OCI-LY3 (cell line): ENCODE results near the gene KLHDC1.

ENCODE experiments used
- EZH2phosphoT487 ChIP-seq: fragments of 200-600 bp; shearing (Covaris generic); IDR thresholded peaks from 2 replicates; pipeline ENCODE4 v1.6.1; 2018; ENCODE audit warnings: antibody characterized with exemption, mixed run types, low read depth
- TF ChIP-seq, protein P1 (sequence below): fragments of 200-600, 300-600 bp; sonication (generic); IDR thresholded peaks from 2 replicates; pipeline ENCODE4 v1.5.1; 2014; ENCODE audit warnings: antibody characterized with exemption, low read length, low read depth

- TF ChIP-seq, protein P1, sequence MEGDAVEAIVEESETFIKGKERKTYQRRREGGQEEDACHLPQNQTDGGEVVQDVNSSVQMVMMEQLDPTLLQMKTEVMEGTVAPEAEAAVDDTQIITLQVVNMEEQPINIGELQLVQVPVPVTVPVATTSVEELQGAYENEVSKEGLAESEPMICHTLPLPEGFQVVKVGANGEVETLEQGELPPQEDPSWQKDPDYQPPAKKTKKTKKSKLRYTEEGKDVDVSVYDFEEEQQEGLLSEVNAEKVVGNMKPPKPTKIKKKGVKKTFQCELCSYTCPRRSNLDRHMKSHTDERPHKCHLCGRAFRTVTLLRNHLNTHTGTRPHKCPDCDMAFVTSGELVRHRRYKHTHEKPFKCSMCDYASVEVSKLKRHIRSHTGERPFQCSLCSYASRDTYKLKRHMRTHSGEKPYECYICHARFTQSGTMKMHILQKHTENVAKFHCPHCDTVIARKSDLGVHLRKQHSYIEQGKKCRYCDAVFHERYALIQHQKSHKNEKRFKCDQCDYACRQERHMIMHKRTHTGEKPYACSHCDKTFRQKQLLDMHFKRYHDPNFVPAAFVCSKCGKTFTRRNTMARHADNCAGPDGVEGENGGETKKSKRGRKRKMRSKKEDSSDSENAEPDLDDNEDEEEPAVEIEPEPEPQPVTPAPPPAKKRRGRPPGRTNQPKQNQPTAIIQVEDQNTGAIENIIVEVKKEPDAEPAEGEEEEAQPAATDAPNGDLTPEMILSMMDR, result no peak
- TF ChIP-seq EZH2phosphoT487, result no peak
Observed at GRCh38 chr14:49688701-49689030, 4.3 kb upstream of the KLHDC1 start.
